Measurements from ENCODE around the gene KRT9. TPM values are rescaled to one million over a fixed set of nuclear protein-coding genes. Genes with fewer than 3 reads are reported as not detected.
A peak's percentile ranks its signal among the peaks of the same experiment; 100 is the strongest.

Gene KRT9
- total RNA-seq, 4 donors from 2014 or later = 0.19 to 0.61 TPM; not detected in 2

DNA sequence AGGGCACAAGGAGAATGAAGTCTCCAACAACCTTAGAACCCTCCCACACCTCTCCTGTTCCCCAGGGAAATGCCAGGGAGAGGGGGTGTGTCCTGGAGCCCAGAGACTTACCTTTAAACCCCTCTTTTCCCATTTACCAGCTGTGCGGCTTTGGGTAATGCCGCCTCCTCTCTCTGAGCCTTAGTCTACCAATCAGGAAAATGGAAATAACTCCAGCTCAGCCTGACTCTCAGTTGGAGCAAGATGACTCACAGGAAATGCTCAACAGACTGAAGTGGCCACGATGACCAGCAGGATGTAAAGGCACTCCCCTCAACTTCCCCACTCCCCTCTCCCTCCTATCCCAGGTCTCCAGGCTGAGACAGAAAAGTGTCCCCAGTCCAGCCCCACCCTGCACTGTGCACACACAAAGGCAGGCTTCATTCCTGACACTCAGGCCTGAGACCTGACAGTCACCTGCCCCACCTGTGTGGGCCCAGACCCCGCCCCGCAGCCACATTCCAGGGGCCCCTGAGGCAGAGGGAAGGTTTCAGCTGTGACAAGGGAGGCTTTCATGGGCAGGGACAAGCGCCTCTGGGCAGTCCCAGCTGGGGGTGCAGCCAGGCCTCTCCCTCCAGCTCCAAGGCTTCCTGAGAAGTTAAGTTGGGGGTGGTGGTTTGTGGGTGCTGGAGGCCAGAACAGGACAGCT, 50.1 kb downstream of the KRT9 start:
- no peak for DNase-seq

DNA sequence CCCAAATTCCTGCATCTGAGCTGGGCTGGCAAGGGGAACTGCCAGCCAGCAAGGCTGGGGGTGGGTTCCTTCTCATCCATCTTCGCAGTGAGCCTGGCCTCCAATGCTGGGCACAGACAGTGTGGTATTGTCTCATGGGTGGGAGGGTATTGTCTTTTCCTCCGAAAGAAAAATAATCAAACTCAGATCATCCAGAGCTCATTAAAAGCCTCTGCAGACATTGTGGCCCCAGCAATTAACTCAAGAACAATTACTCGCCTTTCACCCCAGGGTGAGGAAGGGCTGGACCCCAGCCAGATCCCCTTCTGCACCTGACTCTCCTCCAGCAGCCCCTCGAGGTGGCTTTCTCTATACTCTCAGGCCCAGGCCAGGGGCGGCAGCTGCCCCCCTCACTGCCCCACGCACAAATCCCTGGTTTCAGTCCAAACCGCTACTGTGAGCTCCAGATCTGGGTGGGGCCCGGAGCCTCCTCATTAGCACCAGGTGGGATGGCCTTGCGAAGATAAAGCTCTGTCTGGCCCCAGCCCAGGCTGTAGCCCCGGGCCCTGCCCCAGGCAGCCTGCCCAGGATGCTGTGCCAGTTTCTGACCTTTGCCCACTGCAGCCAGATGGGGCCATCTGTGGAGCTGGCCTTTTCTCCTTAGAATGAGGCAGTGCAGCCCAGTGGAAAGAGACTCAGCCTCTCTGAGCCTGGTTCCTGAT, 50.9 kb downstream of the KRT9 start:
- Histone ChIP-seq H3K4me1 (peaks cover 14 to 83% (median 16%) of the 10 kb centered on the region in 3 donors), H3K4me3 (peak overlapping the region in 3 of 4 donors; percentile 29 to 59 (median 40)), H3K27ac (peak overlapping the region; percentile 68 to 92 (median 84)), H3K36me3 (peaks cover 0 to 33% (median 7%) of the 10 kb centered on the region in 3 donors), H3K9me3 (no peaks in the 10 kb centered on the region), H3K27me3 (peaks cover 0 to 31% (median 0%) of the 10 kb centered on the region in 4 donors)
- TF ChIP-seq POLR2A (IDR thresholded peaks at IDR 0.05) = no peak
- TF ChIP-seq, protein P1, sequence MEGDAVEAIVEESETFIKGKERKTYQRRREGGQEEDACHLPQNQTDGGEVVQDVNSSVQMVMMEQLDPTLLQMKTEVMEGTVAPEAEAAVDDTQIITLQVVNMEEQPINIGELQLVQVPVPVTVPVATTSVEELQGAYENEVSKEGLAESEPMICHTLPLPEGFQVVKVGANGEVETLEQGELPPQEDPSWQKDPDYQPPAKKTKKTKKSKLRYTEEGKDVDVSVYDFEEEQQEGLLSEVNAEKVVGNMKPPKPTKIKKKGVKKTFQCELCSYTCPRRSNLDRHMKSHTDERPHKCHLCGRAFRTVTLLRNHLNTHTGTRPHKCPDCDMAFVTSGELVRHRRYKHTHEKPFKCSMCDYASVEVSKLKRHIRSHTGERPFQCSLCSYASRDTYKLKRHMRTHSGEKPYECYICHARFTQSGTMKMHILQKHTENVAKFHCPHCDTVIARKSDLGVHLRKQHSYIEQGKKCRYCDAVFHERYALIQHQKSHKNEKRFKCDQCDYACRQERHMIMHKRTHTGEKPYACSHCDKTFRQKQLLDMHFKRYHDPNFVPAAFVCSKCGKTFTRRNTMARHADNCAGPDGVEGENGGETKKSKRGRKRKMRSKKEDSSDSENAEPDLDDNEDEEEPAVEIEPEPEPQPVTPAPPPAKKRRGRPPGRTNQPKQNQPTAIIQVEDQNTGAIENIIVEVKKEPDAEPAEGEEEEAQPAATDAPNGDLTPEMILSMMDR (IDR thresholded peaks at IDR 0.05) = no peak
- intact Hi-C loops (cut with DNase I) = no loop called here
- no peak for DNase-seq
- WGBS, 2 donors = 27 to 66% methylated on average over 2 to 7 of the region's 10 CpGs

More for the DNA sequence above, 50.1 kb downstream of the KRT9 start:
- Histone ChIP-seq H3K9me3 (no peaks in the 10 kb centered on the region), H3K4me1 (peaks cover 14 to 78% (median 16%) of the 10 kb centered on the region in 3 donors), H3K27me3 (peaks cover 0 to 38% (median 0%) of the 10 kb centered on the region in 4 donors), H3K27ac (peak overlapping the region; percentile 68 to 92 (median 84)), H3K36me3 (peaks cover 0 to 25% (median 7%) of the 10 kb centered on the region in 3 donors), H3K4me3 (peak overlapping the region in 3 of 4 donors; percentile 15 to 59 (median 40))
- WGBS, 2 donors = 18 to 40% methylated on average over 3 to 4 of the region's 6 CpGs
- intact Hi-C loops (cut with DNase I) = no loop called here
- TF ChIP-seq POLR2A (IDR thresholded peaks at IDR 0.05) = no peak
- TF ChIP-seq, protein P1 (IDR thresholded peaks at IDR 0.05) = no peak

DNA sequence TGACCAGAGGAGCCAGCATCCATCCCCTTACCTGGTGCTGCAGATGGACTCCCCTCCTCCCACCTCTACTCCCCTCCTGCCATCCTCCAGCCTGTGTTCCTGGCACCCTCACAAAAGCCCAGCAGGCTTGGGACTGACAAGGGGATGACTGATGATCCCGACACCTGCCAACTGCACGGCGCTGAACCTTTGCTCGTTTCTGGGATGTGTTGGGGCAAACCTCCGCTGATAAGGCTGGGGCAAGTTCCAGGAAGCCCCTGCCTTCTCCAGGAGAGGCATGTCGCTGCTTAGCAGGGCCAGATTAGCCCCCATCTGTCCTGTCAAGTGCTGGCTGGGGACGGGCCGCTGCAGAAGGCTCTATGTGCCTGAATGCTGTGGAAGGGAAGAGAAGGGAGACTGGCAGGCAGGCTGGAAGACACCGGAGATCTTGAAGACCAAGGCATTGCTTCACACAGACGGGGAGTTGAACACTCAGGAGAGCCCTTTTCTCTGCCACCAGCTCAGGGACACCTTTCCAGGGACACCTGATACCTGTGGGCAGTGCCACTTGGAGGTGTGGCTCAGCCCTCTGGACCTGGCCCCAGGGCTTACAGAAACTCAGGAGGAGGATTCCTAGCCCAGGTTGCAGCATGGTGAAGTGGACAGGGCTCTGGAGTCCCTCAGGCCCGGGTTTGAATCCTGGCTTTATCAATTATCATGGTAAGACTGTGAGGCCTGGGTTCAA, 52.2 kb downstream of the KRT9 start:
- Histone ChIP-seq H3K27me3 (peaks cover 0 to 28% (median 0%) of the 10 kb centered on the region in 4 donors), H3K9me3 (no peaks in the 10 kb centered on the region), H3K4me1 (peaks cover 14 to 79% (median 16%) of the 10 kb centered on the region in 3 donors), H3K4me3 (peak overlapping the region in 3 of 4 donors; percentile 29 to 59 (median 40)), H3K36me3 (peaks cover 2 to 41% (median 5%) of the 10 kb centered on the region in 3 donors), H3K27ac (peak overlapping the region; percentile 68 to 92 (median 84))
- no peak for DNase-seq
- WGBS, 2 donors = 10 to 30% methylated on average over 5 of the region's 11 CpGs
- TF ChIP-seq, protein P1 (IDR thresholded peaks at IDR 0.05) = no peak
- no peak for TF ChIP-seq POLR2A (IDR thresholded peaks at IDR 0.05)
- intact Hi-C loops (cut with DNase I) = no loop called here

DNA sequence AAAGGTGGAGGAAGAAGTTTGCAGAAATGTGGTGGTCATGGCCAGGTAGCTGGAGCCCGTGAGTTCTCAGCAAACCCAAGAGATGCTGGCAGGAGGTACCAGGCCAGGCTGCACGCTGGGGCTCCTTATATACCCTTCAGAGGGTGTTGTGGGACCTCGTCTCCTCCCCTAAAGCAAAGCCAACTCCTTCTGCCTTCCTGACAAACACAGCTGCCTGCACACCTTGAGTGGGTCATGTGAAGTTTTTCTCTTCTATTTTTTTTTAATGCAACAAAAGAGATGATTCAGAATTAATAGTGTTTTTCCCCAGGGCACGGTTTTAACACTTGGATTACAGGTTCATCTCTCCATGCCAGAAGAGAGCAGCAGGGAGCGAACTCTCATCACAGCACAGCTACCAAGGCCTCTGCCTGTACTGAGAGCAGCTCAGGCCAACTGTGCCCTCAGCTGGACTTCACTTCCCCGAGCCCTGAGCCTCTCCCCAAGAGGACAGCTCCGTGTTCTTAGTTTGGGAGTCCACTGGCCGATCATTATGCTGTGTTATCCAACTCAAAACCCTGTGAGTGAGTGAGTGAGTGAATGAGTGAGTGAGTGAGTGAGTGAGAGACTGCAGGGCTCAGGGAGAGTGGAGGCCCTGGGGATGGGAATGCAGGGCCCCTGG, 52.9 kb downstream of the KRT9 start, which contains the start of gene KRT15:
KRT15 (minus strand) TSS at position 102 of the 661 bp plus-strand sequence; CDS start at position 39, 63 bp downstream.
- H3K9me3 ChIP-seq = no peaks in the 10 kb centered on the region
- 26 to 51% methylated on average over 2 to 8 of the region's 8 CpGs for WGBS, 2 donors
- intact Hi-C loops (cut with DNase I) = no loop called here
- H3K4me3 ChIP-seq = peak within 1 kb of the TSS; percentile 29 to 60 (median 53)
- TF ChIP-seq POLR2A (IDR thresholded peaks at IDR 0.05) = peak in 2 of 4 donors; percentile 59 to 64
- TF ChIP-seq, protein P1 (IDR thresholded peaks at IDR 0.05) = no peak
- peaks cover 14 to 73% (median 16%) of the 10 kb centered on the region in 3 donors for H3K4me1 ChIP-seq
- H3K36me3 ChIP-seq = peaks cover 0 to 42% (median 5%) of the 10 kb centered on the region in 3 donors
- DNase-seq = no peak
- peaks cover 0 to 28% (median 0%) of the 10 kb centered on the region in 4 donors for H3K27me3 ChIP-seq
- H3K27ac ChIP-seq = peak within 1 kb of the TSS; percentile 68 to 92 (median 85)

Data from esophagus squamous epithelium (tissue), 5 donors.